AG10803 (cell line): ENCODE measurements around the gene ANGPT4.
A peak's percentile ranks its signal among the peaks of the same experiment; 100 is the strongest.

Source experiments
- DNase-seq: peaks from one replicate; pipeline ENCODE4 v3.0.0; 2010; ENCODE audit warnings: low read depth
- H3K4me3 ChIP-seq: 2 replicates; pipeline ENCODE4 v1.5.1; 2011; ENCODE audit warnings: mild to moderate bottlenecking, low read length, control low read depth
- TF ChIP-seq, protein P1 (sequence below): conservative IDR thresholded peaks from 2 replicates; pipeline ENCODE4 v1.5.1; 2011; ENCODE audit warnings: mild to moderate bottlenecking, low read length, control low read depth, inconsistent platforms

The ANGPT4 gene

DNA sequence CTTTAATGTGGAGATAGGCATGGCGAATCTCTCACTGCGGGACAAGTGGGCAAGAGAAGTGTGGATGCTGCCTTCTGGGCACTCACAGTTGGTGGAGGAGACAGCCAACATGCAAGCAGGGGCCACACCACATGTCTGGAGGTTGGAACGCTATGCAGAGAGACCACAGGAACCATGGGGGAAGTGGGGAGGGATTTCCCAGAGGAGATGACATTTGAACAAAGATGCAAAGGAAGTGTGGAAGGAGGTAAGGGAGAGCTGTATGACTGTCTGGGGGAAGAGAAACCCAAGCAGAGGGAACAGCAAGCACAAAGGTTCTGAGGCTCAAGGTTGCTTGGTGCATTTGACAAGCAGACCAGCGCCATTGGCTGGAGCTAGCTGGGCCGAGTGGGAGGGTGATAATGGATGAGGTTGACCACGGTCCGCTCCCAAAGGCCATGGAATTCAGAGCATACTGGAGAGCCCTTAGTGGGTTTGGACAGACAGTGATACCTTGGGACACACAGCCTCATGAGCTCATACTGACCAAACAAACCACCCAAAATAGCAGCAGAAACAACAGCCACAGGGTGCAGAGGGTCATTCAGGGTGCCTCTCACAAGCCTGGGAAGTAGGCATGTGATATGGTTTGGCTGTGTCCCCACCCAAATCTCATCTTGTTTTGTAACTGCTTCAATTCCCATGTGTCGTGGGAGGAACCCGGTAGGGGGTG lies 90.3 kb downstream of the ANGPT4 start:
- no peak overlapping the region for H3K4me3 ChIP-seq
- TF ChIP-seq, protein P1, sequence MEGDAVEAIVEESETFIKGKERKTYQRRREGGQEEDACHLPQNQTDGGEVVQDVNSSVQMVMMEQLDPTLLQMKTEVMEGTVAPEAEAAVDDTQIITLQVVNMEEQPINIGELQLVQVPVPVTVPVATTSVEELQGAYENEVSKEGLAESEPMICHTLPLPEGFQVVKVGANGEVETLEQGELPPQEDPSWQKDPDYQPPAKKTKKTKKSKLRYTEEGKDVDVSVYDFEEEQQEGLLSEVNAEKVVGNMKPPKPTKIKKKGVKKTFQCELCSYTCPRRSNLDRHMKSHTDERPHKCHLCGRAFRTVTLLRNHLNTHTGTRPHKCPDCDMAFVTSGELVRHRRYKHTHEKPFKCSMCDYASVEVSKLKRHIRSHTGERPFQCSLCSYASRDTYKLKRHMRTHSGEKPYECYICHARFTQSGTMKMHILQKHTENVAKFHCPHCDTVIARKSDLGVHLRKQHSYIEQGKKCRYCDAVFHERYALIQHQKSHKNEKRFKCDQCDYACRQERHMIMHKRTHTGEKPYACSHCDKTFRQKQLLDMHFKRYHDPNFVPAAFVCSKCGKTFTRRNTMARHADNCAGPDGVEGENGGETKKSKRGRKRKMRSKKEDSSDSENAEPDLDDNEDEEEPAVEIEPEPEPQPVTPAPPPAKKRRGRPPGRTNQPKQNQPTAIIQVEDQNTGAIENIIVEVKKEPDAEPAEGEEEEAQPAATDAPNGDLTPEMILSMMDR = no peak
- DNase-seq = peak; percentile 40

GRCh38 chr20:824916-825315 lies 91.2 kb downstream of the ANGPT4 start:
- DNase-seq = no peak
- TF ChIP-seq, protein P1 = no peak
- H3K4me3 ChIP-seq = no peak overlapping the region

DNA sequence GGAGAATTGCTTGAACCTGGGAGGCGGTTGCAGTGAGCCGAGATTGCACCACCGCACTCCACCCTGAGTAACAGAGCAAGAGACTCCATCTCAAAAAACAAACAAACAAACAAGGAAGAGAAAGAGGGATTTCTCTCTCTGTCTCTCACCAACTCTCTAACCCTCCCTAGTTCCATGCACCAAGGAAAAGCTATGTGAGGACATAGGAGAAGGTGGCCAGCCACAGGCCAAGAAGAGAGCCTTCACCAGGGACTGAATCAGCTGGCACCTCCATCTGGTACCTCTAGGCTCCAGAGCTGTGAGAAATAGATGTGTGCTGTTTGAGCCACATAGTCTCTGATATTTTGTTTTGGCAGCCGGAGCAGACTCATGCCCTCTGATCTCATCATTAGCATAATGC lies 91.6 kb downstream of the ANGPT4 start:
- no peak for DNase-seq
- no peak overlapping the region for H3K4me3 ChIP-seq
- TF ChIP-seq, protein P1 = no peak

GRCh38 chr20:823574-823902 lies 92.6 kb downstream of the ANGPT4 start:
- no peak overlapping the region for H3K4me3 ChIP-seq
- TF ChIP-seq, protein P1 = no peak
- no peak for DNase-seq

GRCh38 chr20:822651-823573 lies 93.2 kb downstream of the ANGPT4 start:
- no peak overlapping the region for H3K4me3 ChIP-seq
- DNase-seq = no peak
- TF ChIP-seq, protein P1 = no peak

DNA sequence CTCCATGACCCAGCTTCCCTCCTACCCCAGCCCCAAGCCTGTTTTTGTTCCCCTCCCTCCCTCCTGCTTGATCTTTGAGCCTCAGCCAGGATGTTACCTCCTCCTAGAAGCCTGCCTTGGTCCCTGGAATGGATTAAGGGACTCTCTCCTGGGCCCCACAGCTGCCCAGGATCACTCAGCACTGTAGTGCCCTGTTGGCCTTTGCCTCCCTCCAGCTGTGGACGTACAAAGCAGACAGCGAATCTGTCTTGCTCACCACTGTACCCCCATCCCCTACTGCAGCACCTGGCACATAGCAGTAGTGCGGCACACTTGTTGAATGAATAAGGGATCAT lies 94.4 kb downstream of the ANGPT4 start:
- TF ChIP-seq, protein P1 = no peak
- no peak overlapping the region for H3K4me3 ChIP-seq
- no peak for DNase-seq
